Liver (tissue), 3 donors: Measurements from ENCODE around the gene NUP107.

ENCODE experiments used
- CTCF ChIP-seq: fragments of 150-350 bp; IDR thresholded peaks from 2 replicates; pipeline ENCODE4 v1.5.1; 2017; ENCODE audit warnings: improper control_type of control experiment, low read depth, low read length; ENCODE audit not compliant: missing input control
- HNF4G ChIP-seq: IDR thresholded peaks from 2 replicates; pipeline ENCODE4 v1.6.1; 2016; ENCODE audit warnings: antibody characterized with exemption
- JUND ChIP-seq, 2 donors: IDR thresholded peaks; 2 replicates each; pipeline ENCODE4 v1.6.1; 2016; ENCODE audit warnings: antibody characterized with exemption in 2 of 2
- RAD21 ChIP-seq, 2 donors: IDR thresholded peaks; 2 replicates each; pipeline ENCODE4 v1.6.1; 2016; ENCODE audit warnings: antibody characterized with exemption in 2 of 2, mild to moderate bottlenecking in 2 of 2
- REST ChIP-seq: IDR thresholded peaks from 2 replicates; pipeline ENCODE4 v1.6.1; 2016; ENCODE audit warnings: antibody characterized with exemption, mild to moderate bottlenecking
- SP1 ChIP-seq: IDR thresholded peaks from 2 replicates; pipeline ENCODE4 v1.6.1; 2018; ENCODE audit warnings: antibody characterized with exemption, mild to moderate bottlenecking
- TAF1 ChIP-seq: conservative IDR thresholded peaks from 2 replicates; pipeline ENCODE4 v1.6.1; 2016; ENCODE audit warnings: antibody characterized with exemption, mild to moderate bottlenecking
- YY1 ChIP-seq: IDR thresholded peaks from 2 replicates; pipeline ENCODE4 v1.6.1; 2016; ENCODE audit warnings: antibody characterized with exemption, mild to moderate bottlenecking
- donor health status: healthy.
- donor health status: healthy.

GRCh38 chr12:68773582-68773981 lies 86.8 kb downstream of the NUP107 start:
- no peak for TF ChIP-seq CTCF
- TF ChIP-seq SP1: no peak
- TF ChIP-seq JUND (IDR thresholded peaks at IDR 0.05): no peak
- TF ChIP-seq RAD21 (IDR thresholded peaks at IDR 0.05): no peak
- TF ChIP-seq REST: no peak
- no peak for TF ChIP-seq YY1
- TF ChIP-seq TAF1: no peak
- no peak for TF ChIP-seq HNF4G
